Measurements from ENCODE around the gene AGBL4.
"Not testable (repeated sequence)": the region's sequence is repeated elsewhere in the genome, so short reads cannot be mapped to it uniquely, and the experiment has no call there.

AGBL4 gene

DNA sequence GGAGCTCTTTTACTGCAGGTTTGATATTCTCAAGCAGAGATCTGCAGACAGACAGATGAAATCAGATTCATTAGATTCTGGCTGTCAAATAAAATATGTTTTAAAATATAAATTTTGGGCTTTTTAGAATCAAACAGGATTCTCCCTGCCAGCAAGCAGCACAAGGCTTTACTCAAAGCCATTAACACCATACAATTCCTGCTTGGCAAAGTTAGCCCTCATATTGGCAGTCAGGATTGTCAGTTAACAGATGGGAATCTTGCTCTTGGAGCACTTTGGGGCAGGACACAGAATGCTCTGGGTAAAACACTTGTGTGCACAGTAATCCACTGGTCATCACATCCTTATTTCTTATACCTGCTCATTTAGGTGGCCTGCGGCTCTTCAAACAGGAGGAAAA is 686.5 kb downstream of the AGBL4 start:
- Mint-ChIP-seq H3K27ac (no peak overlapping the region), H3K9me3 (peaks cover 42% of the 10 kb centered on the region), H3K4me3 (no peak overlapping the region), H3K4me1 (no peaks in the 10 kb centered on the region), H3K36me3 (ENCODE audit: low read depth) (no peaks in the 10 kb centered on the region), H3K27me3 (ENCODE audit: low read depth) (no peaks in the 10 kb centered on the region)
- TF ChIP-seq, protein P1, sequence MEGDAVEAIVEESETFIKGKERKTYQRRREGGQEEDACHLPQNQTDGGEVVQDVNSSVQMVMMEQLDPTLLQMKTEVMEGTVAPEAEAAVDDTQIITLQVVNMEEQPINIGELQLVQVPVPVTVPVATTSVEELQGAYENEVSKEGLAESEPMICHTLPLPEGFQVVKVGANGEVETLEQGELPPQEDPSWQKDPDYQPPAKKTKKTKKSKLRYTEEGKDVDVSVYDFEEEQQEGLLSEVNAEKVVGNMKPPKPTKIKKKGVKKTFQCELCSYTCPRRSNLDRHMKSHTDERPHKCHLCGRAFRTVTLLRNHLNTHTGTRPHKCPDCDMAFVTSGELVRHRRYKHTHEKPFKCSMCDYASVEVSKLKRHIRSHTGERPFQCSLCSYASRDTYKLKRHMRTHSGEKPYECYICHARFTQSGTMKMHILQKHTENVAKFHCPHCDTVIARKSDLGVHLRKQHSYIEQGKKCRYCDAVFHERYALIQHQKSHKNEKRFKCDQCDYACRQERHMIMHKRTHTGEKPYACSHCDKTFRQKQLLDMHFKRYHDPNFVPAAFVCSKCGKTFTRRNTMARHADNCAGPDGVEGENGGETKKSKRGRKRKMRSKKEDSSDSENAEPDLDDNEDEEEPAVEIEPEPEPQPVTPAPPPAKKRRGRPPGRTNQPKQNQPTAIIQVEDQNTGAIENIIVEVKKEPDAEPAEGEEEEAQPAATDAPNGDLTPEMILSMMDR (IDR thresholded peaks at IDR 0.05; ENCODE audit: unreplicated experiment in 3 of 3) = no peak

GRCh38 chr1:49333906-49334305 is 689.8 kb downstream of the AGBL4 start:
- H3K4me1 Mint-ChIP-seq = no peaks in the 10 kb centered on the region
- no peaks in the 10 kb centered on the region for H3K36me3 Mint-ChIP-seq (ENCODE audit: low read depth)
- TF ChIP-seq, protein P1 (IDR thresholded peaks at IDR 0.05; ENCODE audit: unreplicated experiment in 3 of 3) = no peak
- H3K27ac Mint-ChIP-seq = no peak overlapping the region
- H3K4me3 Mint-ChIP-seq = no peak overlapping the region
- peaks cover 37% of the 10 kb centered on the region for H3K9me3 Mint-ChIP-seq
- no peaks in the 10 kb centered on the region for H3K27me3 Mint-ChIP-seq (ENCODE audit: low read depth)

GRCh38 chr1:49331066-49331852 is 692.5 kb downstream of the AGBL4 start:
- Mint-ChIP-seq H3K9me3 (peaks cover 35% of the 10 kb centered on the region), H3K27me3 (ENCODE audit: low read depth) (no peaks in the 10 kb centered on the region), H3K36me3 (ENCODE audit: low read depth) (no peaks in the 10 kb centered on the region), H3K4me3 (no peak overlapping the region), H3K4me1 (no peaks in the 10 kb centered on the region), H3K27ac (no peak overlapping the region)
- TF ChIP-seq, protein P1 (IDR thresholded peaks at IDR 0.05; ENCODE audit: unreplicated experiment in 3 of 3) = no peak

DNA sequence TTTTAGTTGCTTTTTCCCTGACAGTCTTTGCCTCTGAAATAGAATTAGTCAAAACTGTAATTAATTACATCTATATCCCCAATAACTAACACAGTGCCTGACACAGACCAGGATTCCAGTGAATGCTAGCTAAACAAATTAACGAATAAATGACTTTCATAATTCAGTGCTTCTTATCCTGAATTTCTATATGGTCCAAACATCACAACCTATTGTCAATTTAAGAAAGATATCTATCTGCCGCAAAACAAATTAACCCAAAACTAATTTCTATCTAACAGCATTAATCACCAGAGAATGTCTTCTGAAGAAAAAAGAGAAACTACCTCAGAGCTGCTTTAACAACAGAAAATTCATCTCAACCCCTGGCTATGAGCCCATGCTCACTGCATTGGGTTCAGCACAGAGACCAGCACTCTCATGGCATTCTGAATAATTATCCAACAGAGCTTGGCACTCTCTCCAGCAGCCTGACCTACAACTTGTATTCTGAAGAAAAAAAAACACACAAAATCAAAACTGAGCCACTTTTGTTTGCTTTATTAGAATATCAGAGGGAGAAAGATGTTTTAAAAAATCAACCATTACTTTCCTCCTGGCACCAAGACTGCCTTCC is 699.7 kb downstream of the AGBL4 start:
- H3K27ac Mint-ChIP-seq = no peak overlapping the region
- peaks cover 41% of the 10 kb centered on the region for H3K9me3 Mint-ChIP-seq
- H3K27me3 Mint-ChIP-seq (ENCODE audit: low read depth) = no peaks in the 10 kb centered on the region
- H3K4me3 Mint-ChIP-seq = no peak overlapping the region
- no peaks in the 10 kb centered on the region for H3K36me3 Mint-ChIP-seq (ENCODE audit: low read depth)
- TF ChIP-seq, protein P1 (IDR thresholded peaks at IDR 0.05; ENCODE audit: unreplicated experiment in 3 of 3) = no peak
- no peaks in the 10 kb centered on the region for H3K4me1 Mint-ChIP-seq

DNA sequence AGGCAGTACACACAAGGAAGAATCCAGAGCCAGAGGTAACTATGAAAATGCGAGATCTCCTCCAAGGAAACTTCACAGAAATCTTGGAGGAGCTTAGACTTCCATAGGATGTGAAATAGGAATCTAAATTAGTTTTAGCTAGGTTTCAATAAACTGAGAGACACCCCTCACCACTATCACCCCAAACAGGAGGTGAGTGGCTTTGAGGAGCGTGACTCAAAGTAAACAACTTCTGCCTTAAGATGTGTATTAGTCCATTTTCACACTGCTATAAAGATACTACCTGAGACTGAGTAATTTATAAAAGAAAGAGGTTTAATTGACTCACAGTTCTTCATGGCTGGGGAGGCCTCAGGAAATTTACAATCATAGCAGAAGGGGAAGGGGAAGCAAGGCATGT is 703.3 kb downstream of the AGBL4 start:
- H3K27me3 Mint-ChIP-seq (ENCODE audit: low read depth); H3K4me3 Mint-ChIP-seq; H3K36me3 Mint-ChIP-seq (ENCODE audit: low read depth); H3K4me1 Mint-ChIP-seq; H3K27ac Mint-ChIP-seq: not testable (repeated sequence)
- H3K9me3 Mint-ChIP-seq = peaks cover 32% of the 10 kb centered on the region

- TF ChIP-seq, protein P1 (IDR thresholded peaks at IDR 0.05; ENCODE audit: unreplicated experiment in 3 of 3) = no peak
- Mint-ChIP-seq H3K27ac (no peak overlapping the region), H3K4me1 (no peaks in the 10 kb centered on the region), H3K9me3 (peaks cover 27% of the 10 kb centered on the region), H3K4me3 (no peak overlapping the region), H3K27me3 (ENCODE audit: low read depth) (no peaks in the 10 kb centered on the region), H3K36me3 (ENCODE audit: low read depth) (no peaks in the 10 kb centered on the region)
Measured at GRCh38 chr1:49319426-49319963, 704.3 kb downstream of the AGBL4 start.

Measured in nephron (organoid).